WI38 (cell line): ENCODE measurements around the gene LSM14A.

ENCODE experiments used
- H3K4me3 ChIP-seq: 2 replicates; pipeline ENCODE4 v1.5.1; 2011; ENCODE audit warnings: low read depth, mild to moderate bottlenecking, control low read depth, low read length
- CTCF ChIP-seq: IDR thresholded peaks from 2 replicates; pipeline ENCODE4 v1.5.1; 2012; ENCODE audit warnings: low read depth, mild to moderate bottlenecking, control low read depth, low read length

Gene LSM14A

GRCh38 chr19:34274827-34275625, 102.7 kb downstream of the LSM14A start:
- no peak for TF ChIP-seq CTCF

GRCh38 chr19:34275705-34276104, 103.4 kb downstream of the LSM14A start:
- no peak for TF ChIP-seq CTCF
- H3K4me3 ChIP-seq = no peak overlapping the region

More at GRCh38 chr19:34274827-34275625, 102.7 kb downstream of the LSM14A start:
- peak overlapping the region; percentile 3 for H3K4me3 ChIP-seq

GRCh38 chr19:34276614-34277013, 104.3 kb downstream of the LSM14A start:
- TF ChIP-seq CTCF = no peak
- no peak overlapping the region for H3K4me3 ChIP-seq

- H3K4me3 ChIP-seq = no peak overlapping the region
- TF ChIP-seq CTCF = no peak
Measured at GRCh38 chr19:34277244-34277643, 104.9 kb downstream of the LSM14A start.

GRCh38 chr19:34278783-34279182, 106.5 kb downstream of the LSM14A start:
- H3K4me3 ChIP-seq = no peak overlapping the region
- no peak for TF ChIP-seq CTCF
